ACC112 (cell line): Measurements from ENCODE around the gene DYNC1I2.

Experiments used
- H2AFZ ChIP-seq: fragments of 200-600 bp; sonication (generic); one replicate; pipeline ENCODE4 v1.6.0; 2017; ENCODE audit warnings: antibody characterized with exemption, low read length; ENCODE audit not compliant: unreplicated experiment
- H3K27ac ChIP-seq: fragments of 200-600 bp; sonication (generic); 2 replicates; pipeline ENCODE4 v1.5.1; 2014; ENCODE audit warnings: low read depth, mild to moderate bottlenecking, antibody characterized with exemption, low read length, moderate library complexity
- H3K27me3 ChIP-seq: fragments of 200-600 bp; sonication (generic); 2 replicates; pipeline ENCODE4 v1.6.1; 2014; ENCODE audit warnings: mild to moderate bottlenecking, antibody characterized with exemption, low read length, moderate library complexity, mixed read lengths; ENCODE audit not compliant: insufficient read depth
- H3K36me3 ChIP-seq: fragments of 200-600 bp; sonication (generic); 2 replicates; pipeline ENCODE4 v1.6.1; 2016; ENCODE audit warnings: mild to moderate bottlenecking, antibody characterized with exemption, low read length, moderate library complexity, mixed read lengths; ENCODE audit not compliant: insufficient read depth
- H3K4me1 ChIP-seq: fragments of 200-600 bp; sonication (generic); one replicate; pipeline ENCODE4 v1.6.1; 2016; ENCODE audit warnings: low read length, mixed read lengths; ENCODE audit not compliant: insufficient read depth, unreplicated experiment, control insufficient read depth
- H3K4me3 ChIP-seq: fragments of 200-600 bp; sonication (generic); 2 replicates; pipeline ENCODE4 v1.5.1; 2014; ENCODE audit warnings: mild to moderate bottlenecking, low read depth, low read length
- H3K79me2 ChIP-seq: fragments of 200-600 bp; sonication (generic); one replicate; pipeline ENCODE4 v1.6.0; 2016; ENCODE audit warnings: low read length; ENCODE audit not compliant: control insufficient read depth, unreplicated experiment, insufficient read depth

DYNC1I2 gene

DNA sequence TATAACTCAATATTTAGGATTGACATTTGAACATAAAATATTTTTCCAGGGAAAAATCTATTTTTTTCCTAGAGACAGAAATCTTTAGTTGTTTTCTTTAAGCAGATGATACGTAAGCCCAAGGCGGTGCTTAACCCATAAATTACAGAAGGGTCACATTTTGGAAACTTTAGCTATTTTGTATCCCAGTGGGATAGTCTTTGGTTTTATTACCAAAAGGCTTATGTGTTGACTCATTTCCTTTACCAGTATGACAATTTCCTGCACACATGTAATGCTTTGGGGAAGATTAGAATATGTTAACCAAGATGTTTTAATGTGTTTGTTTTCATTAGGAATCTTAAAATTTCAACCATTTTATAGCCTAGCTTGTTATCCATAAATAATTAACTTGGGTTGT is 24.8 kb downstream of the DYNC1I2 start:
- Histone ChIP-seq H3K27me3 (no peaks in the 10 kb centered on the region), H3K4me1 (peaks cover 42% of the 10 kb centered on the region), H2AFZ (no peak overlapping the region), H3K4me3 (peak overlapping the region; percentile 12), H3K79me2 (peaks cover 32% of the 10 kb centered on the region), H3K27ac (peak overlapping the region; percentile 94), H3K36me3 (peaks cover 9% of the 10 kb centered on the region)

- Histone ChIP-seq H2AFZ (no peak overlapping the region), H3K36me3 (peaks cover 19% of the 10 kb centered on the region), H3K27ac (no peak overlapping the region), H3K4me1 (peaks cover 10% of the 10 kb centered on the region), H3K4me3 (no peak overlapping the region), H3K27me3 (no peaks in the 10 kb centered on the region), H3K79me2 (peaks cover 11% of the 10 kb centered on the region)
Measured at GRCh38 chr2:171718720-171719119, 31.5 kb downstream of the DYNC1I2 start.

- Histone ChIP-seq H3K27me3 (no peaks in the 10 kb centered on the region), H3K36me3 (peaks cover 19% of the 10 kb centered on the region), H3K4me1 (peaks cover 4% of the 10 kb centered on the region), H3K4me3 (no peak overlapping the region), H3K79me2 (peaks cover 10% of the 10 kb centered on the region), H2AFZ (no peak overlapping the region), H3K27ac (no peak overlapping the region)
Measured at GRCh38 chr2:171719660-171720059, 32.4 kb downstream of the DYNC1I2 start.

DNA sequence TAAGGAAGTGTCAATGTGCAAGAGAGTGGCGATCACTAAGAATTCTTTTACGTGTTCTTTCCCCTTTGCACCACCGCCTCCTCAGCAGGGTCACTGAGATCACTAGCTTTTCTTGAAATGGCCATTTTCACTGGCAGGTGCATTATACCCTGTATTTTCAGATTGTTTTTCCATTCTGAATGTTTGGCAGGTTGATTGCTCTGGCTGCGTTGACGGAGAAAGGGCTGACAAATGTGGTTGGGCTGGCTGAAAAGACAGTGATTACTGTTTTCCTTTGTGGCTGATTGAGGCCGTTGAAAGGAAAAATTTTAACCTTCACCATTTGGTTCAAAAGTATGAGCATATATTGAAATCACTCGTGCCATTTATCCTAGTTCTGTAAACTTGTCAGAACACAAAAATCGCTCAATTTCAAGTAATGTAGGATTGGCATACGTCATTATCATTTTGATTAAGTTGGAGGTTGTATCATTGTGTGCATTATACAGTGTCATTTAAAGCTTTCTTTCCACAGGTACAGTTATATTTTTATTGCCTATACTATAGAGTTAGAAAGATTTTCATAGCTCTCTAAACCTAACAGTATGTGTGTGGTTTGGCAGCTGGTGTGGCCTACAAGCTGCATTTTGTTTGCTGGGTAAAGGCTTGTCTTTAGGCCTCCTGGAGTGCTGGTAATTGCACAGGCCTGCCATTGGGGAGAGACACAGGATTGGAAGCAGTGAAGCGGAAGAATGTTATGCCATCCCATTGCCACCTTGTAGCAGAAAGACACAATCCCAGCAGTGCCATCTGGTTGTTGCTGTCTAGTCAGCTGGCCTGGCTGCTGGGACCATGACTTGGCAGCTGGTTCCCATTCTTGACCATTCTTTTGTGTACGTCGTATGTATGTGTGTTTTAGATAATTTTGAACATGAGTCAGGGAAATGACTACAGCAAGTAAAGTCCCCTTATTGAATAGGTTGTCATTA is 36.7 kb downstream of the DYNC1I2 start:
- no peak overlapping the region for H2AFZ ChIP-seq
- H3K27me3 ChIP-seq: no peaks in the 10 kb centered on the region
- H3K36me3 ChIP-seq: peaks cover 30% of the 10 kb centered on the region
- H3K79me2 ChIP-seq: no peaks in the 10 kb centered on the region
- H3K4me3 ChIP-seq: no peak overlapping the region
- no peaks in the 10 kb centered on the region for H3K4me1 ChIP-seq
- H3K27ac ChIP-seq: no peak overlapping the region

- peaks cover 41% of the 10 kb centered on the region for H3K36me3 ChIP-seq
- no peak overlapping the region for H2AFZ ChIP-seq
- H3K27me3 ChIP-seq: no peaks in the 10 kb centered on the region
- no peak overlapping the region for H3K27ac ChIP-seq
- no peaks in the 10 kb centered on the region for H3K4me1 ChIP-seq
- H3K79me2 ChIP-seq: no peaks in the 10 kb centered on the region
- no peak overlapping the region for H3K4me3 ChIP-seq
Measured at GRCh38 chr2:171726847-171727450, 39.7 kb downstream of the DYNC1I2 start.

- Histone ChIP-seq H3K79me2 (no peaks in the 10 kb centered on the region), H3K4me1 (no peaks in the 10 kb centered on the region), H3K27ac (no peak overlapping the region), H3K27me3 (no peaks in the 10 kb centered on the region), H3K36me3 (peaks cover 45% of the 10 kb centered on the region), H2AFZ (no peak overlapping the region), H3K4me3 (no peak overlapping the region)
Measured at GRCh38 chr2:171728989-171729951, 42.0 kb downstream of the DYNC1I2 start.

DNA sequence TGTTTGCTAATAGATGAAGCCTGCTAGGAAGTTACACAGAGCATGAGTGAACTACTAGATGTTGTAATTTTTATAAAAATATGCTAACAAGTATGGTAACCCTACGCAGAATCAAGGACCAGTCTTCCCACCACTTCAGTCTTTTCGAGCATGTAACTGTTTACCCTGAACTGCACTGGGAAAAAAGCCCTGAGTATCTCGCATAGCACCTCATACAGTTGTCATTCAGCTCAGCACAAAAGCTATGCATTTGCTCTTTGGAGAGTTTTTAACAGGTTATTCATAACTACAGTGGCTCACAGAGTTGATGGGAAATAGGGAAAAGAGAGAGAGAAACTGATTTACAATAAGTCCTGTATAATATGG is 42.7 kb downstream of the DYNC1I2 start:
- peaks cover 46% of the 10 kb centered on the region for H3K36me3 ChIP-seq

DNA sequence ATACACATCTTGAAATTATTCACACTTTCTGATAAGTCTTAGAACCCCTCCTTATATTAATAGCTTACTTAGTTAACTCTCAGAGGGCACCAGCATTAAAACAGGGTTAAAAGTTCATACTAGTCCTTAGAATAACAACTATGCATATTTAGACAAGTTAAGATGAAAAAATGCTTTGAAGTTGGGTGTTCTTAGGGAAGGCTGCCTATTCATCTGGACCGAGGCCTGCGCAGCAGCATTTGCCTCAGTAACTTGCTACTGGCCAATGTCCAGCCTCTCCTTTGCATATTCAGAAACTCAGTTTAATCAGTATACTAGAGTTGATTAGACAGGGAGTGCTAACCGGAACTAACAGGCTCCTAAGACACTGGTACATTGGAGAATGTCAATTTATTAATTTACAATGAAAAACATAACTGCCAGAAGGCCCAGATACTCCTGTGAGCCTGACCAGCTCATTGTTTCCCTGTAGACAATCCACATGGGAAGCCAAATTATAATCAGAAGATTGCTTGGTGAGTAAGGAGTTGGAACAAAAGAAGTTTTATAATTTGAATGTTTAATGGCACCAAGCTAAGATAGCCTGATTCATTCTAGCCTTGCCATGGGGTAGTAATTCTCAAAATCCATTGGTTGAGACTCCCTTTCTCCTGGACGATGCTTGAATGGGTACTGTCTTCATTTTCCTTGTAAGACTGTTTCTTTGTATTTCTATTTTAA is 48.9 kb downstream of the DYNC1I2 start:
- Histone ChIP-seq H3K79me2 (no peaks in the 10 kb centered on the region), H3K4me3 (no peak overlapping the region), H3K27ac (no peak overlapping the region), H2AFZ (no peak overlapping the region), H3K27me3 (no peaks in the 10 kb centered on the region), H3K36me3 (peaks cover 33% of the 10 kb centered on the region), H3K4me1 (no peaks in the 10 kb centered on the region)

More for the DNA sequence above, 42.7 kb downstream of the DYNC1I2 start:
- H3K4me1 ChIP-seq: no peaks in the 10 kb centered on the region
- no peaks in the 10 kb centered on the region for H3K27me3 ChIP-seq
- H2AFZ ChIP-seq: no peak overlapping the region
- H3K79me2 ChIP-seq: no peaks in the 10 kb centered on the region
- no peak overlapping the region for H3K27ac ChIP-seq
- no peak overlapping the region for H3K4me3 ChIP-seq

GRCh38 chr2:171741189-171741588 is 53.9 kb downstream of the DYNC1I2 start:
- H3K27me3 ChIP-seq: no peaks in the 10 kb centered on the region
- no peak overlapping the region for H3K4me3 ChIP-seq
- H3K27ac ChIP-seq: no peak overlapping the region
- H2AFZ ChIP-seq: no peak overlapping the region
- H3K79me2 ChIP-seq: no peaks in the 10 kb centered on the region
- no peaks in the 10 kb centered on the region for H3K4me1 ChIP-seq
- H3K36me3 ChIP-seq: peaks cover 28% of the 10 kb centered on the region

DNA sequence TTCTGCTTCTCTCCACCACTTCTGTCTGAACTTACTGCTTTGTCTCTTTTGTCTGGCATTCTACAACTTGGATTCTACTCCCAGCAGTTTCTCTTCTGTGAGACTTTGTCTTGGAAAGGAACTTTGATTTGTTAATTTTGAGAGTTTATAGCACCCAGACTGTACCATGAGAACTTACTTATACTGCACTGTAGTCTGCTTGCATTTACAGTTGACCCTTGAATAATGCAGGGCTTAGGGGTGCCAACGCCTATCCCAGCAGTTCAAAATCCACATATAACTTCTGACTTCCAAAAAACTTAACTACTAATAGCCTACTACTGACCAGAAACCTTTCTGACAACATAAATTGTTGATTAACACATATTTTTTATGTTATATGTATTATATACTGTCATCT is 55.5 kb downstream of the DYNC1I2 start:
- H3K27me3 ChIP-seq: no peaks in the 10 kb centered on the region
- H3K36me3 ChIP-seq: peaks cover 22% of the 10 kb centered on the region
- no peak overlapping the region for H3K27ac ChIP-seq
- H3K4me3 ChIP-seq: no peak overlapping the region
- H3K4me1 ChIP-seq: no peaks in the 10 kb centered on the region
- H3K79me2 ChIP-seq: no peaks in the 10 kb centered on the region
- H2AFZ ChIP-seq: no peak overlapping the region
